A549 treated with RU486 at 1 μM for 4 hours (cell line): ENCODE data around the gene COL4A4. TPM values are rescaled to one million over a fixed set of nuclear protein-coding genes. Genes with fewer than 3 reads are reported as not detected.

ENCODE experiments used
- total RNA-seq: library from RNA; stranded (reverse); fragments of 200-300 nt; extraction: Qiagen RNA extraction; gene quantifications from 5 replicates; pipeline ENCODE4 v1.2.3, GENCODE V29; 2022; ENCODE audit warnings: low read depth

Gene COL4A4
- 1.0 to 2.3 TPM (median 1.3 TPM) in 5 replicates for total RNA-seq

GRCh38 chr2:227163998-227164762 is at the start of gene COL4A4, which contains the start of gene COL4A3:
TSS of gene COL4A4 (minus strand) at chr2:227164205. CDS start at chr2:227147483, 16,722 bp downstream.
TSS of gene COL4A3 (plus strand) at chr2:227164624. CDS start at chr2:227164727, 103 bp downstream.

Other genes starting within 250 kb of the COL4A4 start
- gene COL4A3, start 419 bp upstream of the COL4A4 start, total RNA-seq = 0.33 to 1.1 TPM (median 0.67 TPM) in 5 replicates
- 105 to 128 TPM (median 116 TPM) in 5 replicates for gene MFF, start 161.0 kb upstream of the COL4A4 start, total RNA-seq
- 6.4 to 10.7 TPM (median 9.8 TPM) in 5 replicates for gene TM4SF20, start 215.1 kb upstream of the COL4A4 start, total RNA-seq
- gene SCYGR1, start 223.7 kb upstream of the COL4A4 start, total RNA-seq = not detected in 5 replicates